ENCODE results near the gene INPP4A.
A peak's percentile ranks its signal among the peaks of the same experiment; 100 is the strongest.

Gene INPP4A

DNA sequence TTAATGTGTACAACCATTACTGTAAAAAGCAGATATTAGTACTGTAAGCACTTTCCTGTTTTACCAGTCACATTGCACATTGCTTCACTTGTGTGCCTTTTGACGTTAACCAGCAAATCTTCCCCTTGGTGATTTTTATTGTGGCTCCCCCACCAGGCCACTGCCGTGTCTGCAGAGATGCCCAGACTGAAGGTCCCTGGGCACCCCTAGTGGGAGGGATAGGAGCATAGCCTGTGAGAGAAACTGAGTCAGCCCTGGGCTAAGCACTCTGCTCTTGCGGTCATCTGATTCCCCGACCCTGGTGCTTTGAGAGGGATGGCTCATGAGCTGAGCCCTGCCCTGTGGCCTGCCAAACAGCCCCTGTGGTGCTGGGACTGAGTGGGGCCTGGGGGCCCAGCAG is 73.4 kb downstream of the INPP4A start:
- DNase-seq, result no peak

DNA sequence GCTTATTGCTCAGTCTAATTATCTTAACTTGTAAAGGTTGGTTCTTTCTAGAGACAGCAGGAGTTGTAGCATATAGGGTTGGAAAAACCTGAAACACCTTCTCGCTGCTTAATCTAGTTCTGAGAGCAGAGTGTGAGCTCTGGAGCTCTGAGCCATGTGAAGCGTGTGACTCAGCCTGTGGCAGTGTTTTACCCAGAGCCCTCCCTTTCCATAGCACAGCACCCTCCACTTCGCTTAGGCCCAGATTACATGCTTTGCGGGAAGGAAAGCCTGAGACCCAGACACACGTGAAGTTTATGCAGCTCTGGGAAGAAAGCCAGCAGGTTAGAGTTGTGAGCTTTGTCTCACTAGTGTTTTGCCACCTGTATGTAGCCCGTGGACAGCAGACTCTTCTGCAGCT is 74.5 kb downstream of the INPP4A start:
- DNase-seq, result no peak

DNA sequence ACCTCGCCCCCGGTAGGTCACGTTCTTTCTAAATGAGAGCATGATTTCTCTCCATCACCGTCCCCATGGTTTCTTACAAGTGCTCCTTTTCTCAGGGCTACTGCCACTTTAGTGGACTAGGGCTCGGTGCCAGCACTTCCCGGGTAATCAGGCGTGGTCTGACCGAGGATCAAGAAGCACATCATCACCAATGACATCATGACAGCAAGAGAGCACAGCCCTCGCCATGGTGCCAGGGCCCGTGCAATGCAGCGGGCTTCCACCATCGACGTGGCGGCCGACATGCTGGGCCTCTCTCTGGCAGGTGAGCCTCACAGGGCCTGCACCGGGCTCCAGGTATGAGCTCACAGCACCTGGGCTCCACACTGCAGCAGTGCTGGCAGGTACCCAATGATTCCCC is 75.2 kb downstream of the INPP4A start:
- no peak for DNase-seq

DNA sequence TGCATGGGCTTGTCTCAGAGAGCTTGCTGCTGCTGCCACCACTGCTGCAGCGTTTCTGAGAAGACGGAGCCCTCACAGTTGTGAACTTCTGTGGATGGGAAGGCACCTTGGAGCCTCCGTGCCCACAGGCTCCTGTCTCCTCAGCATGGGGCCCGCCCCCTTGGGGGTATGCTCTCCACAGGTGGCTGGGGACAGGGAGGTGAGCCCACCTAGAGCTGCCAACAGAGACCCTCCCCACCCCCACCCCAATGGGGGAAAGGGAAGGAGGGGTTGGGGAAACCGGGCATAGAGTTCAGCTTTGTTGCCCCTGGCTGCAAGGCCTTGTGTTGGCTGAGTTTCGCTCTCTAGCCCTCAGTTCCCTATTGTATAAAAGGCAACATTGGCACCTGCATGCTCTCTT is 76.1 kb downstream of the INPP4A start:
- no peak for DNase-seq

DNA sequence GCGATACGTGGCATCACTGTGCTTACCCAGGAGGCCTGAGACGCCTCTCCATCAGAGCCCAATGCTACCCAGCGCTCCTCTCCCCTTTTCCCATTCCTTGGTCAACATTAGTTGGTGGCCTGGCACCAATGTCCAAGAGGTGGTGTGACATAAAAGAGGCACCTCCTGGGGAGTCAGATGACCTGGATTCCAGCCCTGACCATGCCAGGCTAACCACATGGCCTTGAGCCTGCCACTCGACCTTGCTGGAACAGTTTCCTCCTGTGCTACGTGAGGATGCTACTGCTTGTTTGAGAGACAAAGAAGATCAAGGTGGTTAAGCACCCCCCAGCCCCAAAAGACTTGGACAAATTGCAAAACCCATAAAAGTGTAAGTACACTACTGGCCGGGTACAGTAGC is 76.6 kb downstream of the INPP4A start:
- DNase-seq, result no peak

DNA sequence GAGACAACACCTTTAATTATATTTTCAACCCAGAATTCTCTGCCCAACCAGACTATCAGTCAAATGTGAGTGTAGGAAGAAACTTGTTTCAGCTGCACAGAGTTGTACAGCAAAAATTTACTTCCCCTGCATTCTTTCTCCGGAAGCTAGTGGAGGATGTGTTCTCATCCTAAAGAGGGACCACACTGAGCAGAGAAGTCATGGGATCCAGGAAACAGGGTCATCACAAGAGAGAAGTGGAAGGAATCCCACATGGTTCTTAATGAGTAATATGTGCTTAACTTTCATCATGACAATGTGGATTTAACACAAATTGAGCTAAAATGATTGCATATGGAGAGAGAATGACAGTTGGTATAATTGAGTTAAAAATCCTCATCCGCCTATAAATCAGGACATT is 78.2 kb downstream of the INPP4A start:
- DNase-seq, result no peak

DNA sequence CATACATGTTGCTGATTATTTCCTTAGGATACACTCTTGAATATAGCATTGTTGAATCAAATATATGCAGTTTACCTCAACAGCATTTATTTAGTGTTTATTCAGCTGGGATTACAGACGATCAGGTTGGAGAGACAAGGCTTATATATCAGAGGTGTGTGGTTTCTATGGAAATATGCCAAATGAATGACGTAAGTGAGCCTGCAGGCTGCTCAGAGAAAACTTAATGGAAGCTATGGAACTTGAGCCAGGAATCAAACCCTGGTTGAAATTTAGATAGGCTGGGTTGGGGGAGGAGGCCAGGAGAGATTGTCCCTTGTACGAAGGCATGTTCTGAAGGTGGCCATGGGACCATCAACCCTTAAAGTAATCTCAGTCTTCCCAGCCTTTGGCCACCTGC is 79.5 kb downstream of the INPP4A start:
- DNase-seq, result peak; percentile 51

DNA sequence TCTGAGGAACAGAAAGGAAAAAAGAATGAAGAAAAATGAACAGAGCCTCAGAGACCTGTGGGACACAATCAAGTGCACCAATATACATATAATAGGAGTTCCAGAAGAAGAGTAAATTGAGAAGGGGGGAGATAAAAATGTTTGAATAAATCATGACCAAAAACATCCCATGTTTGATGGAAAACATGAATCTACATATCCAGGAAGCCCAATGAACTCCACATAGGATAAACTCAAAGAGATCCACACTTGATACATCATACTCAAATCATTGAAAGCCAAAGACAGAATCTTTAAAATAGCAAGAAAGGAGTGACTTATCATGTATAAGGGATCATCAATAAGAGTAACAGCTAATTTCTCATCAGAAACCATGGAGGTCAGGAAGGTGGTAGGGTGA is 83.7 kb downstream of the INPP4A start:
- DNase-seq, result no peak

DNA sequence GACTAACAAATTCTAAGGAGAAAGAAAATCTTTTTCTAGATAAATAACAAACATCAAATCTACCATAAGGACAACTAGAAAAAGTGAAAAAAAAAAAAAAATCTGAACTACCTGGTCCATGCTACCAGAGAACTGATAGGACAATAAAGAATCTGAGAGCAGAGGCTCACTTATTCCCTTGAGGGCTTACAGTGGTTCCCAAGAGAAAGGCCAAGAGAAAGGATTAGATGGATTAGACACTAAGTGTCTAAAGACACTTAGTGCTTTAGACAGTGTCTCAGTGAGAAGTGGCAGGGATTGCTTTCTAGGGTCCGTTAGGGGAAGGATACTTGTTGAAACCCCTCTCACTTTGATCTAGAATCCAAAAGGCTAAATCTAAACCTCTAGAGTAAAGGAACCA is 85.5 kb downstream of the INPP4A start:
- no peak for DNase-seq

DNA sequence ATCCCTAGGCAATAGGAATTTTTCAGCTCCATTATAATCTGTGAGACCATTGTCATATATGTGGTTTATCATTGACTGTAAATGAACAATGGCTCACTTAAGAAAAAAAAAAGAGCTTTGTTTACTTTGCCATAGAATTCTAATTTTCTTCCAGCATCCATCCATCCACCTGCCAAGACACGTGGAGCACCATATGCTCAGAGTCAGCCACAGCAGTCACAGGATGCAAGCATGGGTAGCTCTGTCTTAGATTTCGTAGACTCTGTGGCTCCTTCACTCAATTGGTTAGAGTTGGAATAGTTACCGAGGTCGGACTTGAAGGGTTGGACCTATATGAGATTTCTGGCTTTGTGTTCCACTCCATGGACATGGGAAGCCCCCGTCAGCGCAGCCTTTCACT is 88.1 kb downstream of the INPP4A start:
- no peak for DNase-seq

DNA sequence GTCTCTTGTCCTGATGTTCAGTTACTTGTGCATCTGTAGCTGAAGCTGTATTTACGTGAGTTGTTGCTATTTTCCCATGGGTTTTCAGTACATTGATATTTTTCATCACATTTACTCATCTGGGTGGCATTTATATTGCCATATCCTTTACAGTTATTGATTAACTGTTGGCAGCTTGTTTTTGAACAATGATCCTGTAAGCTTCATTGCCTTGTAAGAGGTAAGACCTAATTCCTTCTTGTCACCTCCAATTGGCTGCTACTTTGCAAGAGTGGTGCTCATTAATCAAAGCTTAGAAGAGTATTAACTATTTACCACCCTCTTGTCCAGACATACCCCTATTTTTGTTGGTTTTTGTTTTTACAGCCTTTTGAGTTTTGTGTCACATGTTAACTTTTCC is 88.9 kb downstream of the INPP4A start:
- no peak for DNase-seq

DNA sequence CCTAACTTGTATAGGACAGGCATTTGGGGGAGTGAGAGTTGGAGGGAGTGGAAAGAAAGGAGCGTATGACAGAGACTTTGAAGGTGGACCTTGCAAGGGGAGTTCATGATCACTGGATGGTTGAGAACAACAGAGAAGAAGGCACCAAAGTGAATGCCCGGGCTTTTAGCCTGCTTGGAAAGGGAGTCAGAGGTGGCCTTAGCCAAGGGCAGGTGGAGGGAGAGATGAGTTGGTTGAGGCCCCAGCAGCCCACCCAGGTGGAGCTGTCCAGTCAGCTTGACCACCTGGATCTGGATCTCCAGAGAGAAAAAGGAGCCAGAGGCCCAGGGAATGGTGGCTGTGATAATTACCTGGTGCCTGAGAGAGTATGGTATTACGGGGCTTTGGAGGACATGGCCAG is 90.1 kb downstream of the INPP4A start:
- DNase-seq, result no peak

DNA sequence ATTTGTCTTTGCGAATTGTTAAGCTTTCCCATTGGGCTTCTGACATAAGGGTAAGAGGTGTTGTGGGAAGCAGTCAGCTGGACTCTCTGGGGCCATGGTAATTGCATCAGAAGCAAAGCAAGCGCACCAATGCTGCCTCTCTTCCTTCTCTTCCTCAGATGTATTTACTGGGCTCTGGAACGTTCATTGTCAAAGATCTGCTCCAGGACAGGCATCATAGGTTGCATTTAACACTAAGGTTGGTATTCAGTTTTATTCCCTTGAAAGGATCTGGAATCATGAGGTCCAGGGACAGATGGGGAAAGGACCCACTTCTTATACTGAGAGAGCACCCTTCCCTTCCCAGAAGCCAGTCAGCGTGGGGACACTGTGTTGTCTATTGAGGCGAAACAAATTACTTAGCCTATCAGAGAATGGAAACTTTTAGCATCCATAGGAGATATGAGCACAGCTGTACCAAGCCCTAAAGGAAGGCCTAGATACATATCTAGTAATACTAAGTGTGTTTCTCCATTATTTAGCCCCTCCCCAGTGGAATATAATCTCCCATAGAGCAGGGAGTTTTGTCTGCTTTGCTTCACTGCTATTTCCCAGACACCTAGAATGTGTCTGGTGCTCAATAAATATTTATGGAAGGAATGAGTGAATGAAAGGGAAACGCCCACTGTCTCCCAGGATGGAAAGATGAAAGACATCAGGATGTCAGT is 91.5 kb downstream of the INPP4A start:
- no peak for DNase-seq

DNA sequence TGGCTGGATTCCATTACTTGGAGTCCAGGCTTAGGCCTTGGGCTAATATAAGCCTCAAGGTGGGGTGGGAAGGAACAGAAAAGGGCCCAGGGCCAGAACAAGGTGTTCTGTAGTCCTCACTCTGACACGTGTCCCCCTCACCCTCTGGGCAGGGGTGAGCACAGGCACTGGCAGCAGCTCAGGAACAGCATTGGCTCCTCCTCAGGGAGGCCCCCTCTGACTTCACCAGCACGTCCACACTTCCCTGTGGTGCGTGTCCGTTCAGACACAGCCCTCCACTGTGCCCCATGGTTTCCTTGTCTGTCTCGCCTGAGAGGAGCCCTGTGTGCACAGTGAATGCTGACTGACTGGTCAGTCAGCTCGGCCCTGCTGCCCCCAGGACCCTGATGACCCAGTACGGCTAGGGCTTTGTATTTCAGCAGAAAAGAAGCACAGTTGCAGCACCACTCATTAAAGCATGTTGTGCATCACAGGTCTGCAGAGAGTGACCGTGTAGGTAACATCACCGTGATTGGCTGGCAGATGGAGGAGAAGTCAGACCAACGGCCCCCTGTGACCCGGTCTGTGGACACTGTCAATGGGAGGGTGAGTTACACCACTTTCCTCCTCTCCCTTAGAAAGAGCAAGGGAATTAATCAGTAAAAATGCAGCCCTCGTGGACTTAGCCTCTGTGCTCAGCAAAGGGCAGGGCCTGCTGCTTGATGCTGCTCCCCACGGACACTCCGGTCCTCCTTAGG is 92.9 kb downstream of the INPP4A start:
- no peak for DNase-seq

DNA sequence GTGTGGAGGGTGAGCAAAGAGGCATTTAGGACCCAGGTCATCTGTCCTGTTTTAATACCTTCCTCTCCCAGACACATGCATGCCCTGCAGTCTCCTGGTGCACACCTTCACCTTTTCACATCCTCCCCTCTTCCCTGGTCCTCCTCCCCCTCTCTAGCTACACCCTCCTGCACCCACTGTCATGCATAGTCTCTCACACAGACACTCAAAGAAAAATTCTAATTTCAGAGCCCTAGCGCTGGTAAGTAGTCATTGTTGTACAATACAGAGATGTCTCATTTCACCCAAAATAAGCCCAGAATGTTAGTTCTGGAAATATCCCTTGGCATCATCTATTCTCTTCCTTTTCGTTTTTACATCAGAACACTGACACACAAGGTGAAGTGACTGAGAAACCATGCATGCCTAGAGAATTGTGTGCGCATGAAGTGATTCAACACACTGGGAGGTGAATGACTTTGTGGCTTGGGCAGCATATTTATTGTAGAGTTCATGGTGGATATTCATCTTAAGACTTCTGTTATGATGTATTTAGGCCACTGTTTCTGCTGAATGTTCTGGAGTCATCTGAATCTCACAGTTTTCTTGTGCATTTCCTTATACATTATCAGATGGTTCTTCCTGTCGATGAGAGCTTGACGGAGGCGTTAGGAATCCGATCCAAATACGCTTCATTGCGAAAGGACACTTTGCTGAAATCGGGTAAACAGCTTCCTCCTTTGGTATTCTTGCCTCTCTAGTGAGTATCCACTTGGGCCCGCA is 93.8 kb downstream of the INPP4A start:
- no peak for DNase-seq

DNA sequence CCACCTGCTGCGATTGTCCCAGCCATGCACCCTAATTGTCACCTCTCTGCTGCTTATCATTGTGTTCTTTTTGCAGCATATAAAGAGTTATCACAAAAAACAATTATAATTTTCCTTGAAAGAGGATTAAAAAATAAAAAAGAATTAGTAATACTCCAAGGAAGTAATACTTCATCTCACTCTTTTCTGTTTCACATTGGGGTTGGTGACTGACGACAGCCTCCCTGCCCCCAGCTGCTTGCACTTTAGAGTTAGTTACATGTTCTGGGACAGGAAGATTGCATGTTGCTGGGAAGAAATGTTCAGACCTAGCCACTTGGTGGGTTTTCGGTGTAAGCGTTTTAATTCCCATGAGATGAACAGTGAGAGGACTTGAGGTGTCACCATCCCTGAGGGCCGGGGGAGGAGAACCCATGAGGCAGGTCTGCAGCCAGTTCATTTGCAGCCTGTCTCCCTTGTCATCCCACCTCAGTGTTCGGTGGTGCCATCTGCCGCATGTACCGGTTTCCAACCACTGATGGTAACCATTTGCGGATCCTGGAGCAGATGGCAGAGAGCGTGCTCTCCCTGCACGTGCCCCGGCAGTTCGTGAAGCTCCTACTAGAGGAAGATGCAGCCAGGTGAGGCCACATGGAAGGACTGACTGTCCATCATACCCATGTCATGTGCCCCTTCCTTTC is 94.5 kb downstream of the INPP4A start:
- no peak for DNase-seq

DNA sequence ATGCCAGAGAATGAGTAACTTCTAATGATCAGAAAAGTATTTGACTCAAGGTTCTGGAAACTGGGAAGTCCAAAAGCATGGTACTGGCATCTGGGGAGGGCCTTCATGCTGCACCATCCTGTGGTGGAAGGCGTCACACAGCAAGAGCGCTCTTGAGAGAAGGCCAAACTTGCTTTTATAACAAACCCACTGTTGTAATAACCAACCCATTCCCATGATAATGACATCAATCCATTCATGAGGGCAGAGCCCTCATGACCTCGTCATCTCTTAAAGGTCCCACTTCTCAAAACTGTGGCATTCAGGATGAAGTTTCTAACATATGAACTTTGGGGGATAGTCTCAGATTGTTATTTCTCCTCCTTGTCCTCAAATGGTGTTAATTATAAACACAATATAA is 95.9 kb downstream of the INPP4A start:
- no peak for DNase-seq

DNA sequence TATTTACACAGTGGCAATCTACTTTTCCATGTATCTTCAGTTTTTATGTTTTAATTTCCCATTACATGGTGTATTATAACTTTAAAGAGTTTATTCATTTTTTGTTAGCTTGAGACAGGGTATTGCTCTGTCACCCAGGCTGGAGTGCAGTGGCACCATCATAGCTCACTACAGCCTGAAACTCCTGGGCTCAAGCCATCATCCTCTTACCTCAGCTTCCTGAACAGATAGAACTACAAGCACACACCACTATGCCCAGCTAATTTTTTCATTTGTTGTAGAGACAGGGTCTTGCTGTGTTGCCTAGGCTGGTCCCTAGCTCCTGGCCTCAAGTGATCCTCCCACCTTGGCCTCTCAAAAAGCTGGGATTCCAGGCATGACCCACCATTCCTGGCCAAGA is 96.8 kb downstream of the INPP4A start:
- DNase-seq, result no peak

DNA sequence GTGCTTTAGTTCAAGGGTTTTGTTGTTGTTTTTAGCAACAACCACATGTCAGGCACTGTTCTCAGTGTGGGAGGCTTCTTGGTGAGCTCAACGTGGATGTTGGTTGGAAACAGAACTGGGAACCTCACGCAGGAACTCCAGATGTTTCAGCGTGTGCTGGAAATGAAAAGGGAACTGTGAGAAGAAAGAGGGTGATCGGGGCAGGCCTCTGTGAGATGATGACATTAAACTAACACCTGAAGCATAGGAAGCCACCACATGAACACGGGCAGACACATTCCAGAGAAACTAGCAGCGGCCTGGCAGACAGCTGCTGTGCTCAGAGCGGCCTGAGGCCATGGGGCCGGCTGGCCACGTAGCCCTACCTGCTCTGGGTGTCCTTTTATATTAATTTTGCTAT is 97.2 kb downstream of the INPP4A start:
- no peak for DNase-seq

DNA sequence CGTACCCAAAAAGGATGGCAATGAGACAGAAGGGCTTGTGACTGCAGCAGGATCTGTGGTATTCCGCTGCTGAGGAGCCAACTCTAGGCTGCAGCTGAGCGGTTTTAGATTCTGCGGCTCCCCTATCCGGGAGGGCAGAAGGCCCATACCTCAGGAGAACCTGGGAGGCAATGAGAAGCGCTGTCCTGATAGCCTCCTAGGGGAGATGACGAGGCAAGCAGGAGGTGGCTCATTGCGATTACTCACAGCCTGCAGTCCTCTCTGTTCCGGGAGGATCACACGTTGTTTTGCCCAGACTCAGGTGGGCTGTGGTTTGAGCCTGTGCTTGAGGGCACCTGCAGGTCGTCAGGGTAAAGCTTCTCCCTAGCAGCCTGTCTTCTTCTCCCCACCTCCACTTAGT is 98.6 kb downstream of the INPP4A start:
- DNase-seq, result no peak

DNA sequence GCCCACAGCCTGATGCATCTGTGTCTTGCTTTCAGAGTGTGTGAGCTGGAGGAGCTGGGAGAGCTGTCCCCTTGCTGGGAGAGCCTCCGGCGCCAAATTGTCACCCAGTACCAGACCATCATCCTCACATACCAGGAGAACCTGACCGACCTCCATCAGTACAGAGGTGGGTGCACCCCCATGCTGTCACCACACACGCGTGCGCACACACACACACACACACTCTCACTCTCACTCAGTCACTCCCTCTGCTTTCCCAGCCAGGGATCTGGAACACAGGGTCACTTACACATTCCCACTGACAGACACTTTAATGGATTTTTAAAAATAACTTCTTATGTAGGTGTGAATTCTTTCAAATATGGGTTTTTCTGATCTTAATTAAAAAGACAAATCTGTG is 99.2 kb downstream of the INPP4A start:
- DNase-seq, result no peak

DNA sequence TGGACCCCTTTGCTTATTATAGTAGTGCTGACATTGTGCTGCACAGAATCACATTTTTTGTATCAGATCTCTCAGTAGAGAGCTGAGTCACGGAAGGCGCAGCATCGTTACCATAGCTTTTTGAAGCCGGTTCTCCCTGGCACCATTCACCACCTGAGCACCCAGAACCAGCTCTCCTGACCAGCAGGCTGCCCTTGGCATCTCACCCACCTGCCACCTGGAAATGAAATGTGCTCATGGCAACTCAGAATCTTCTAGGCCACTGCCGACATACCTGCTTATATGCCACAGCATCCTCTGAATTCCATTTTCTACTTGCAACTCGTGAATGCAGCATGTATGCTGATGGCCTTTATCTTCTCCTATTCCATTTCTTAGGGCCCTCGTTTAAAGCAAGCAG is 100.9 kb downstream of the INPP4A start:
- DNase-seq, result no peak

DNA sequence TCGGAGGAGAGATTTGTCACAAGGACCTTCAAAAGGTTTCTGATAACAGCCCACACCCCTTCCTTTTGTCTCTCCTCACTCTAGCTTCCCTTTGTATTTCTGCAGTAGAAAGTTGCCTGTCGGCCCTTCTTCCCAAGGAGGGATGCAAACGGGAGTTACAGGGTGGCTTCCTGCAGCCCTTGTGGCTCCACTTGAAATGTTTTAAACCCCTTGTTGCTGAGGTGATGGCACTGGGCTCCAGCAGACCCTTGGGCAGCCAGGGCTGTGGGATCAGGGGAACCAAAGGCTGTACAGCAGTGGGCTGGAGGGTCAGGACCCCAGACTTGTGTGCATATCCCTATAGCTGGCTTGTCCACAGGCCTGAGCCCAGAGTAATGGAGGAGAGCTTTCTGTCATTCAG is 101.5 kb downstream of the INPP4A start:
- no peak for DNase-seq

Data from NCI-H2029 treated with DMSO at 0.1 percent for 48 hours (cell line).